Measurements from ENCODE around the gene CAPN10.

Gene CAPN10

DNA sequence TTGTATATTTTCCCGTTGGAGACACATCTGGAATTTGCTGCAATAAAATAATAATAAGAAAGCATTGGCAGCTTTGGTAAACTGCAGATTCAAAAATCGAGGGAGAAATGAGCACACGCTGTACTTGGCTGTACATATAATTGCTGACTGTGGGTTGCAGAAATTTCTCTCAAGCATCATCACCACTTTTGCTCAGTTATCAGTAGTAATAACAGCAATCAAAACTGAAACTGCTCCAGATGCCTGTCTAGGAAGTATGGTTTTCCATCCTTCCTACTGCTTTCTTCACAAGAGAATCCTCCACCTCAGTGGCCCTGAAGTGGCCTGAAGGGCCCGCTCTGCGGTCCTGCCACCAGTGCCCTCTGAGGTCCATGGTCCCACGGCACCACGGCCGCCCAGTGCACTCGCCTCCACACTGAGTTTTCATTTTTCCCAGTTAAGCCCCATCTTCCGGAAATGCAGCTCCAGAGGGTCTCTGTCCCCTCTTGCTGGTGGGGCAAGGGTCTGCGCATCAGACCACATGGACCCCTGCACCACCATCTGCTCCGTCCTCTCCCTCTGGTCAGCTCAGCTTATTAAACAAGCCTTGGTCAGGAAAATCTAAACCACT, 22.5 kb upstream of the CAPN10 start:
- no peak for DNase-seq

DNA sequence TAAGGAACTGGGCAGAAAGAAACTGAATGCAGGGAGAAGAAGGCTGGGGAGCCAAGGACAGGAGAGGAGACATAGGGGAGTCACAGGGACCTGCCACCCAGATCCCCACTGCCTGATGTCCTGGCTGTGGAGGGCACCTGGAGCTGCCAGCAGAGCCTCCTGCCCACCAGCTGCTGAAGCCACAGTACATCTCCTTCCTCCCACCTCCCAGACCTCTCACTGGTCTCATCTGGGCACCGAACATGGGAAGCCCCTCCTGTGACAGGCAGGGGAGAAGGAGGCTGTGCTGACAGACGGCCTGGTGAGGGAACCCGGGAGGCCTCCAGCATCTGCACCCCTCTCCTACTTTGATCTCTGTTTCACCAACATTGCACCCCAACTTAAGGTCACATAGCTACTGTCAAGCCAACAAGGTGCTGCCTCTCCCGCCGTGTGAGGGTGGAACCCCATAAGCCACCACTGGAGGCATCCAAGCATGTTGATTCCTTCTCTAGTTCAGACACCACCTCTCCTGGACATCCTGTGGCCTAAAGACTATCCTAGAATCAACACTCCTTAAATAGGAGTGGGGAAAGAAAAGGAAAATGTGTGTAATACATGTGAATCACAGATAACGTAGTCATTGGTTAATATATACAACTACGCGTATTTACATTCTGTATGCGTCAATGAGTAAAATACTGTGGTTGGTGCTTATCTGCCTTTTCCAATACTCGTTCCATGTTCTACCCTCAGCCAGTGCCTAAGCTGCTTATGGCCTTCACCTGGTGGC, 21.8 kb upstream of the CAPN10 start:
- DNase-seq = no peak

DNA sequence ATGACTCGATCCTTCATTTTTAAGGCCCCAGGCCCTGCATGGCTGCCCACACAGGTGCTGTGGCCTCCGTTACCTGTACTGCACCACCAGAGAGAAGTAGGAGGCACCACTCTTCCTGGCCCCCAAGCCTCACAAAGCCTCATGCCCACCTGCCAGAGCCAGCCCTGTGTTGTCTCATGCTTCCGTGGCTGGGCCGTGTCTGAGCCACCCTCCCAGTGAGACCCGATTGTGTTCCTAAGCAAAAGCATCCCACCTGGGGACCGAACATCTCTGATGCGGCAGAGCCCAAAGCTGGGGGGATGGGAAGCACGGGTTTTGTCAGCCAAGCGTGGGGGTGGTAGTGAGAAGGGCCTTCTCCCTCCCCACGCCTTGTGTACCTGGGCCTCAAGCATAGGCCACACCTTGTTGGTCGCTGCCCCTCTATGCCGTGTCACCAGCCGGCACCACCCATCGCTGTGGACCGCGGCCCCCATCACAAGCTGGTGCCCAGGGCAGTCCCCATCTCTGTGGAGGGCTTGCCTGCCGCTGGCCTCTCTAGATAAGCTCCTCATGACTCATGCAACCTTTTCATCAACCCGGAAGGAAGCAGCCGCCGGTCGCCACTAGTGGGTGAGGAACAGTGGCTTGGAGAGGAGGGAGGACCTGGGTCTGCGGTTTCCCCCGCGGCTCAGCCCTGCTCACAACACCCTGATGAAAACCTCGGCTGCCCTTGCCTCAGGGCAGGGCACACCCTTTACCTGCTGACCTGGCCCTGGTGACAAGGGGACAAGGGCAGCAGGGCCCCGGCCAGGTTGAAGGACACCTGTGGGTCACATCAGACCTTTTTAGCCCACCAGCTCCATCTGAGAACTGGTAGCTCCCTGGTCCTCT, 21.0 kb upstream of the CAPN10 start:
- no peak for DNase-seq

DNA sequence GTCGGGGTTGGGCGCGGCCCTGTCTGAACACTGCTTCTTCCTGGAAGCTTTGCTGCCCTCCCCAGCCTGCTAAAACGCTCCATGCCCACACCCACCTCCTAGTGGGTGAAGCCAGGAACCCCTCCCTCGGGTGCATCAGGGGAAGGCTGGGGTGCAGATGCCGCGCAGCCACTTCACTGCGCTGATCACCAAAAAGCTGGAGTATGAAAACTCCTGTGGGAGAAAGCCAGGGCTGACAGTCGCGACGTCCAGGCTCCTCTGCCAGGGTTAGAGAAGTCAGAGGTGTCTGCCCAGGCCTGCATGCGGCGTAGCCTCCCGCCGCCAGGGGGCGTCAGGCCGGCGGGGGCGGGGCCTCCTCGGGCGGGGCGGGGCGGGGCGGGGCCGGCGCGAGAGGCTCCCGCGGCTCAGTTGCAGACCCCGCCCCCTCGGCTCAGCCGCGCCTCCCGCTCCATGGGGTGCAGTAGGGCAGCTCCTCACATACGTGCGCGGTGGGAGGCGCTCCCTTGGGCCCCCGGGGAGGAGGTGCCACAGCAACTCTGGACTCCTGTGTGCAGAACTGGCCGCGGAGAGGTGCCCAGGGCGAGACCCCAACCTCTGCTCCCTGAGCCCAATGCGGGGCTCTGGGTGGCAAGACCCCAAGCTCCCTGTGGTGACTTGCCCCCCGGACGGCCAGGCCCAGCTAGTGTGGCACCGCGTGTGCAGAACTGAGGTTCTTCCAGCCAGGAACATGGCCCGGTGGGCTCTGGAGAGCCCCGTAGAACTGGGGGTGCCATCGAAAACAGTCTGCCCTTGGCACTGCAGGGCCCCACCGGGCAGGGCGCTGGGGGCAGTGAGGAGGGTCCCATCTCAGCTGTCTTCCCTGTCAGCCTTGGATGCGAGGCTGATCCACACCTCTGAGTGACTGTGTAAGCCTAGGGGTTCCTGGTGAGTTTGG, 20.1 kb upstream of the CAPN10 start:
- peak; percentile 70 for DNase-seq

DNA sequence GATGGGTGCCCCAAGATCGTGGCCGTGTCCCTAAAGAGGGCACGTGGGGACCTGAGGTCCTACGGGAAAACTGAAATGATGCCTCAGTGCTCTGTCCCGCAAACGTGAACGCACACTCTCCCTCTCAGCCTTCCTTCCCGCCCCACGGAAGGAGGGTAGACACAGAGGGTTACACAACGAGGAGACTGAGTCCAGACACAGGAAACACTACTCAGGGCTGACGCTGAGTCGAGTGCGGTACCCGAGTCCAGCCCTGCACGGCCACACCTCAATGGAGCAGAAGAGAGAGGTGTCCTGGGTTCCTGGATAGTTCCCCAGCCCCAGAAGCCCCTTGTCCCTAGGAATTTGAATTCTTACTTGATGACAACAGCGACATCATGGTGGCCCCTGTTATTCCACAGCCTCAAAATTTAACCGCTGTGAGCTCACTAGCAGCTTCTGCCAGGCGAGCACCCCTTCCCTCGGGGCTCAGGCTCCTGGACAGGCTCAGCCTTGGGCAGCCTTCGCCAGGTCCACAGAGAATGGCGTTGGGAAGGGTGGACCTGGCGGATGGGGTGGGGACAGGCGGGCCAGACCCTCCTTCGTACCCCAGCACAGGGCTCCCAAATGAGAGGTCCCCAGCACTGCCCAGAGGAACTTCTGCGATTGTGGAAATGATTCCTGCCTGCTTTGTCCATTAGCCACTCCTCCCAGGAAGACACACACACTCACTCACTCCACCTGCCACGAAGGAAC, 19.2 kb upstream of the CAPN10 start:
- no peak for DNase-seq

DNA sequence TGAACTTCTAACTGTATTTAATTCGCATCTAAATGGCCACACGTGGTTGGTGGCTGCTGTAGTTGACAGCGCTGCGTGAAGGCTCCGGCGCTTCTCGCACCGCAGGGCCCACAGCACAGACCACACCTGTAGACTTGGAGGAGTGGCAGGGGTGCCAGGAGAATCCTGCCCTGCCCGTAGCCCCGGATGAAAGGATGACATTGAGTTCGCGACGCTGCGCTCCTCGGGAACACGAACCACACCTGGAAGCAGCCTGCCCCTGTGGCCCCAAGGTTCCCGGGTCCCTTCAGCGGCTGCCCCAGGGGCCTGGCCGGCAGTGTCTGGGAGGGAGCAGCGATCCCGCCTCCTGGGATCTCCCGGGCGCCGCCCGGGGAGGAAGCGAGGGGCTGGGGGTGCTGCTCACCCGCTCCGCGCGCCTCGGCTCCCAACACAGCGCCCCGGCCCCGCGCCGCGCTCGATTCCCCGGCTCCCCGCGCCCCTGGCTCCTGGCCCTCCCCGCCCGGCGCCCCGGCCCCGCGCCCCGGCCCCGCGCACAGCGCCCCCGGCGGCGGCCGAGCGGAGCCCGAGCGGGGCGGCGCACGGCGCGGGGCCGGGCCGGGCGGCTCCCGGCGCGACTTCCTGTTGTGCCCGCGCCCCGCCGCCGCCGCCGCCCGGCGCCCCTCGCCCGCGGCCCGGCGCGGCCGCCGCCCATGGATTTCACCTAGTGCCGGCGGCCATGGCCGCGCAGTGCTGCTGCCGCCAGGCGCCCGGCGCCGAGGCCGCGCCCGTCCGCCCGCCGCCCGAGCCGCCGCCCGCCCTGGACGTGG, 18.5 kb upstream of the CAPN10 start, which contains the start of gene RNPEPL1:
Gene RNPEPL1, plus strand, starts transcription at position 613 of the 806 bp plus-strand sequence. Its CDS starts 103 bp downstream, at position 716.
- DNase-seq = peak; percentile 31

DNA sequence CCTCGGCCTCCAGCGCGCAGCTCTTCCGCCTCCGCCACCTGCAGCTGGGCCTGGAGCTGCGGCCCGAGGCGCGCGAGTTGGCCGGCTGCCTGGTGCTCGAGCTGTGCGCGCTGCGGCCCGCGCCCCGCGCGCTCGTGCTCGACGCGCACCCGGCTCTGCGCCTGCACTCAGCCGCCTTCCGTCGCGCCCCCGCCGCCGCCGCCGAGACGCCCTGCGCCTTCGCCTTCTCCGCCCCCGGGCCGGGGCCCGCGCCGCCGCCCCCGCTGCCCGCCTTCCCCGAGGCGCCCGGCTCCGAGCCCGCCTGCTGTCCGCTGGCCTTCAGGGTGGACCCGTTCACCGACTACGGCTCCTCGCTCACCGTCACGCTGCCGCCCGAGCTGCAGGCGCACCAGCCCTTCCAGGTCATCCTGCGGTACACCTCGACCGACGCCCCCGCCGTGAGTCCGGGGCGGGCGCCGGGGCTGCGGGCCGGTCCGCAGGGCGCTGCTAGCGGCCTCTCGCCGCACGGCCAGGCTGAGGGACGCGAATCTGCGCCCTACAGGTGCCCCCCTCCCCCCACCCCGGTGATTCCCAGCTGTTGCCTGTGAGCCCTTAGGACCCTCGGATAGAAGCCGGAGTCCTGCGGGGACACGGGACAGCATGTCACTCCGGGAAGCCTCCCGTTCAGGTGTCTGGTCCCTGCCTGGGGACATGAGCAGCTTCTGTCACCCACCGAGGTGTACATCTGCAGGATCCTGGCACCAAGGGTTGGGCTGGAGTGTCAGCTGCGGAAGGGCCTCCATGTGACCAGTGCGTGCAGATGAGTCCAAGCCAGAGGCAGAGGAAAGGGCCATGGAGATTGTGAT, 17.6 kb upstream of the CAPN10 start:
- DNase-seq = peak; percentile 18

DNA sequence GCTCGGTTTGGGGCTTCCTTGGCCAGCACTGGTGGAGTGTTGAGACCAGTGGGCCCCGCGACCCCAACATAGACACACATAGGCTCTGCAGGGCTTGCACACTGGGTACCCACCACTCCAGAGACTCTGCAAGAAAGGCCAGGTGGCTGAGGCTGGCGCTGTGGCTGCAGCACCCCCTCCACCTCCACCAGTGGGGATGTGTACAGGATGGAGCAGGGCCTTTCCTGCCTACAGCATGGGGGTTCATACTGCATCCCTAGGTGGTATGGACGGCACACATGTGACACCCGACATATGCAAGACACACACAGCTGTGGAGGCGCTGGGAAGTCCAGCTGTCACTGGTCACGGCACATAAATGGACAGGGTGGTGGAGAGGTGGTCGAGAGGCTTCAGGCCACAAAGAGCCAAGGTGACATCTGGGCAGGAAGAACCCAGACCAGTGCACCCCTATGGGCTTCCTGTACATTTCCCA, 17.0 kb upstream of the CAPN10 start:
- DNase-seq = no peak

DNA sequence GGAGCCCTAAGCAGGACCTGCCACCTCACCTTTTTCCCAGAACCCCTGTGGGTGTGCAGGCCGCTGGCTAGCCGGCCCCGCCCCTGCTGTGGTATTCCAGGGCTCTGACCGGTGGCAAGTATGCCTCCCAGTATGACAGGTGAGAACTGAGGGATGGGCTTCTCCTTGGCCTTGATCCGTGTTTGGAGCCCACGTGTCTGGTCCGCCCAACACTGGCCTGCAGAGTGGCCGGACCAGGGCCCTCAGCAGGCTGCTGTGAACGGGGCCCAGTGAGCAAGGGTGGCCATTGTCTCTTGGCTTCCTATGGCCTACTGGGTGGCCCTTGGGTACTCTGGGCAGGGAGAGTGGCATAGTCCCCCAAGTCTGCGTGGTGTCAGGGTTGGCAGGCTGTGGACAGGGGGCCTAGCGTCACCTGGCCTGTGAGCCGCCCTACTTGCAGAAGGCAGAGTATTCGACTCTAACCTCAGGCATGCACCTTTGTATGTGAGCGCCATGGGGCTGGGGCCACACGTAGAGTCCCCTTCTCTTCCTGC, 16.5 kb upstream of the CAPN10 start:
- no peak for DNase-seq

DNA sequence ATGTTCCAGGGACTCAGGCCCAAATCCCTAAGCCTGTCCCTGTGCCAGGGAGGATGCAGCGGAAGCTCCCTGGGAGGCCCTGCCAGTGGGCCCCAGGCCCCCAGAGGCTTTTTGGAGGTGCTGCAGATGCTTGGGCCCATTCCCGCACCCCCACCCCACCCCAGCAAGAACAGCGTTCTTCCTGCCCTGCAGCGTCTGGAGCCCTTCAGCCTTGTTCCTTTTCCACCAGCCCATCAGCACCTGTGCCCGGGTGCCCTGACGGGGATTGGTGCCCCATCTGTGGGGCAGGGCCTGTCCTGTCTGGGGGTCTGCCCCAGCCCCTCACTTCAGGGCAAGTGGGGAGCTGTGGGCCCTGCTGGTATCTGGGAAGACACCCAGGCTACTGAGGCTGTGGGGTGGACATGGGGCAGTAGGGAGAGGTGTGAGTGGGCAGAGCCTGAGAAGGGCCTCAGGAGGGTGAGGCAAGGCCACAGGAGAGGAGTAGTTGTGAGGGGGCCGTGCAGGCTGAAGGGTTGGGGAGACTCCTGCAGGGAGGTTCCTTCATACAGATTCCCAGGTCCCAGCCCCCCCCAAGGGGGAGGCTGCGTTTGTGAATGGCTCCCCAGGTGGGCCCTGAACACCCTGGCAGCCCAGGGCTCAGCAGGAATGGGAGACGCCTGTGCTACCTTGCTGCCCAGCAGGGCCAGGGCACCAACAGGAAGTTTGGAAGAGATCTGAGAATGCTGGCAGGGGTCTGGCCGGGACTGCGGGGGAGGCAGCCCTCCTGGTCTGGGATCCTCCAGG, 15.8 kb upstream of the CAPN10 start:
- no peak for DNase-seq

DNA sequence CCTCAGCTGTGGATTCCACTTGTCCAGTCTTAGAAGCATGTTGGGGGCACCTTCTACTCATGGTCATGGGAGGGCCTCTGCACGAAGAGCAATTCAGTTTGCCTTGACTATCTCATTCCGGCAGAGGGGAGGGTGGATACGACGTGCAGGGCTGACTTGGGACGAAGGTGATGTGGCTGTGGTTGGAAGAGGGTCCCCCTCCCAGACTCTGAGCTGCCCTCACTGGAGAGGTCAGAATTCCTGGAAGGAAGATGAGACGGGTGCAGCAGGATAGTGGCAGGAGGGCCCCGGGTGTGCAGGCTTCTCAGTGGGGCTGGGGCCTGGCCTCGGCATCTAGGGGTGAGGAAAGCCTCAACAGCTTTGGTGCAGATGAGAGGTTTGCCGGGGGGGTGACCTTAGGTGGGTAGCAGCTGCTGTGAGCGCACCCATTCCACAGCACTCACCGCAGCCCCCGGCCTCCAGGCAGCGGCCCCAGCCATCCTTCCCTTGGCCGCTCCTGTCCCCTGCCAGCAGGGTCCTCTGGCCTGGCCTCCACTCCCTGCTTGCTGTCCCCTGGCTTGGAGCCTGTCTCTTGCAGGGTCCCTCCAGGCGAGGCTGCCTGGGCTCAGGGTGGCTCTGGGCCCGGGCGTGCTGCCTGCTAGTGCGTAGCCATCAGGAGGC, 15.1 kb upstream of the CAPN10 start:
- DNase-seq = no peak

DNA sequence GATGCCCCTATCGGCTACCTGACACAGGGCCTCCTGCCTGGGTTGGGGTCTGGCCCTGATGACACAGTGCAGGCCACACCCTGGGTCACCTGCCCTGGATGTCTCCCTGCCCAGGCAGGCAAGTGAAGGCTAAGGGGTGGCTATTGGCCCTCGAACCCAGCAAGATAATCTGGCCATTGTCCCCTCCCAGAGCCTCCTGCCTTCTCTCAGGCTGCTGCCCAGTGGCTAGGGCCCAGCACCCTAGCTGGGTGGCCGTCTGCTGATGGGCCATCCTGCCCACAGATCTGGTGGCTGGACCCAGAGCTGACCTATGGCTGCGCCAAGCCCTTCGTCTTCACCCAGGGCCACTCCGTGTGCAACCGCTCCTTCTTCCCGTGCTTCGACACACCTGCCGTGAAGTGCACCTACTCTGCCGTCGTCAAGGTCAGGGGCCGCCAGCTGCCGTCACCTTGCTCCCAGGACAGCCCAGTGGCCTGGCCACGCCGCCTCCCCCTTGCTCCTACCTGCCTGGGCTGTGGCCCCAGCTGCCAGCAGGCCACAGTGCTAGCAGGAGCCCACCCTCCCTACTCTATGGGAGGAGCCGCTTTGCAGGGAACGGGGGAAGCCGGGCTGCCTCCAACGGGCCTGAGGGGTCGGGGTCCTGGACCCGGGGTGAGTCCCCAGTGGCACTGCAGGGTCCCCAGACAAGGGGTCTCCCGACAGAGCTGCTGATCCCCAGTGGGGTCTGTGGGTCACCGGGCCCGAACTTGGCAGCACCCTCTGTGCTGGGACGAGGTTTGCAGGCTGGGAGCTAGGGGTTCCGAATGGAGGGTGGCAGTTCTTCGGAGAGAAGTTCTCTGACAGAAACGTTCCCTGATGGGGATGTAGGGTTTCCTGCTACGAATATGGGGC, 14.1 kb upstream of the CAPN10 start:
- DNase-seq = no peak

DNA sequence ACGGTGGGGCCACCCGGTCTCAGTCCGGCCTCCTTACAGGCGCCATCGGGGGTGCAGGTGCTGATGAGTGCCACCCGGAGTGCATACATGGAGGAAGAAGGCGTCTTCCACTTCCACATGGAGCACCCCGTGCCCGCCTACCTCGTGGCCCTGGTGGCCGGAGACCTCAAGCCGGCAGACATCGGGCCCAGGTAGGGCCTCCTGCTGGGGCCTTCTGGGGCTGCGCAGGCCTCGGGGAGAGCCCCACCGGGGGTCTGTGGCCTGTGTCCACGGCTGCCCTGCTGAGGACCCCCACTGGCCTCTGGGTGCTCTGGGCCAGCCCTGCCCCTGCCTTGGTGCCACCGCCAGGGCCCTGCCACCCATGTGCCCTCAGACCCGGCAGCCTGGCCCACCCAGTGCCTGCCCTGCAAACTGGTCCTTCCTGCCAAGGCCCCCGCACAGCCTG, 13.4 kb upstream of the CAPN10 start:
- no peak for DNase-seq

DNA sequence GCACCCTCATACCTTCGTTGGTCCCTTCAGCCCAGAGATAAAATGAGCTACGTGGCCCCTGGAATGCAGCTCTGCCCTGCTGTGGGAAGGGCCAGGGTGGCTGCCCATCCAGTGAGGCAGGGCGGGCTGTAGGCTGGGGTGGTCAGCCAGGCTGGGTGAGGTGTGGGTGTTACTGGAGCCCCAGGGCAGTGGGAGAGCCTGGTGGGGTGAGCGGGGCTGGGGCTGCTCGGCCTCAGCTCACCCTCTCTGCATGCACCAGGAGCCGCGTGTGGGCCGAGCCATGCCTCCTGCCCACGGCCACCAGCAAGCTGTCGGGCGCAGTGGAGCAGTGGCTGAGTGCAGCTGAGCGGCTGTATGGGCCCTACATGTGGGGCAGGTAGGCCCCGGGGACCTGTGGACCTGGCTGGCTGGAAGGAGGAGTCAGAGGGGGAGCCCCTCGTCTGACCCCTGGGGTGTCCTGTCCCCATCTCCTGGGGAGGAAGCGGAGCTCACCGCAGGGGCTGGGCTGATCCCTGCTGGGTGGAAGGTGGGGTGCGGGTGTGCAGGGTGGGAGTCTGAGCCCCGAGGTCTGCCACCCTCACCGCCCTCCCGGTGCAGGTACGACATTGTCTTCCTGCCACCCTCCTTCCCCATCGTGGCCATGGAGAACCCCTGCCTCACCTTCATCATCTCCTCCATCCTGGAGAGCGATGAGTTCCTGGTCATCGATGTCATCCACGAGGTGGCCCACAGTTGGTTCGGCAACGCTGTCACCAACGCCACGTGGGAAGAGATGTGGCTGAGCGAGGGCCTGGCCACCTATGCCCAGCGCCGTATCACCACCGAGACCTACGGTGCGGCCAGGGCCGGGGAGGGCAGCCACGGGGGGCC, 12.8 kb upstream of the CAPN10 start:
- DNase-seq = no peak

DNA sequence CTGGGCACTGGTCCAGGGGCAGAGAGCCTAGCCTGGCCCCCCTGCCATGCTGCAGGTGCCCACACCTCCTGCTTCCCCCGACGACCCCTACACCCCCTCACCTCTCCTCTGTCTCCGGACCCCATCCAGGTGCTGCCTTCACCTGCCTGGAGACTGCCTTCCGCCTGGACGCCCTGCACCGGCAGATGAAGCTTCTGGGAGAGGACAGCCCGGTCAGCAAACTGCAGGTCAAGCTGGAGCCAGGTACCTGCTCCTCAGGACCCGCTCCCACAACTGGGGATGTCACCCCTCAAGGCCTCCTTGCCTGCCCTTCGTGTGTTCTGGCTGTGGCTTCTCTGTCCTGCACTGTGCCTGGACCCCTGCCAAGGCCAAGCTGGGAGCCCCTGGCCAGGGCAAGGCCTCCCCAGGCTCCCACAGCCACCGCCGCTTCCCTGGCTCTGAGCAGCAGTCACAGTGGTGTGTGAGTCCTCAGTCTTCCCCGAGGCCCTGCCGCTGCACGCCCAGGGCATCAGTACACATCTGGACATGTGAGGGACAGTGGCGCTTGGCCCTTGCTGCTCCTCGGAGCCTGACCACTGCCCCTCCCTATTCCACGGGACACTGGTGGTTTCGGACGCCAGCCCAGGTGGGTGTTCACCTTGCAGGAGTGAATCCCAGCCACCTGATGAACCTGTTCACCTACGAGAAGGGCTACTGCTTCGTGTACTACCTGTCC, 12.0 kb upstream of the CAPN10 start:
- DNase-seq = no peak

Measured in COR-L47 (cell line).